22Rv1 (cell line): ENCODE measurements around the gene PDE4B.

Experiments
- CTCF ChIP-seq: fragments of 450-650 bp; IDR thresholded peaks from 2 replicates; pipeline ENCODE4 v1.5.1; 2017; ENCODE audit warnings: mild to moderate bottlenecking
- ZFX ChIP-seq: fragments of 450-650 bp; IDR thresholded peaks from 2 replicates; pipeline ENCODE4 v1.6.1; 2017; ENCODE audit warnings: antibody characterized with exemption, borderline replicate concordance

GRCh38 chr1:65965112-65965996, 172.7 kb downstream of the PDE4B start:
- TF ChIP-seq CTCF = no peak
- no peak for TF ChIP-seq ZFX
